Stimulated activated CD4-positive, alpha-beta T cell treated with anti-CD3 and anti-CD28 coated beads, TNF-alpha, amount 100 ng/mL, for 1 hour (primary cell): ENCODE data around the gene KYNU.

Experiments used
- DNase-seq, 3 donors: peaks; one replicate each; pipeline ENCODE4 v3.0.0-alpha.2; 2020; ENCODE audit warnings: low read depth in 3 of 3, low spot score in 1 of 3

Gene KYNU

GRCh38 chr2:142954493-142954892 is 77.0 kb downstream of the KYNU start:
- DNase-seq: no peak

GRCh38 chr2:142957144-142957543 is 79.7 kb downstream of the KYNU start:
- DNase-seq: no peak

- DNase-seq: no peak
Measured at GRCh38 chr2:142961202-142961601, 83.7 kb downstream of the KYNU start.

GRCh38 chr2:142965443-142965842 is 88.0 kb downstream of the KYNU start:
- no peak for DNase-seq

- no peak for DNase-seq
Measured at GRCh38 chr2:142966284-142966683, 88.8 kb downstream of the KYNU start.

- no peak for DNase-seq
Measured at GRCh38 chr2:142967060-142967459, 89.6 kb downstream of the KYNU start.

- no peak for DNase-seq
Measured at GRCh38 chr2:142973160-142973821, 95.8 kb downstream of the KYNU start.

GRCh38 chr2:142973822-142974207 is 96.4 kb downstream of the KYNU start:
- DNase-seq: no peak

- DNase-seq: no peak
Measured at GRCh38 chr2:142974288-142975024, 97.0 kb downstream of the KYNU start.

GRCh38 chr2:142975239-142975638 is 97.8 kb downstream of the KYNU start:
- no peak for DNase-seq

GRCh38 chr2:142980246-142981068 is 103.0 kb downstream of the KYNU start:
- no peak for DNase-seq

- no peak for DNase-seq
Measured at GRCh38 chr2:142981069-142981378, 103.6 kb downstream of the KYNU start.

GRCh38 chr2:142981756-142982155 is 104.3 kb downstream of the KYNU start:
- no peak for DNase-seq

- DNase-seq: no peak
Measured at GRCh38 chr2:142983174-142983573, 105.7 kb downstream of the KYNU start.

GRCh38 chr2:142984657-142985056 is 107.2 kb downstream of the KYNU start:
- no peak for DNase-seq

GRCh38 chr2:142987044-142987443 is 109.6 kb downstream of the KYNU start:
- no peak for DNase-seq

GRCh38 chr2:142989273-142990204 is 112.1 kb downstream of the KYNU start:
- no peak for DNase-seq

- no peak for DNase-seq
Measured at GRCh38 chr2:142991295-142991694, 113.8 kb downstream of the KYNU start.

- no peak for DNase-seq
Measured at GRCh38 chr2:142992840-142993239, 115.4 kb downstream of the KYNU start.

- DNase-seq: no peak
Measured at GRCh38 chr2:142993771-142994170, 116.3 kb downstream of the KYNU start.

- no peak for DNase-seq
Measured at GRCh38 chr2:142994665-142995064, 117.2 kb downstream of the KYNU start.
